ENCODE measurements around the gene PPM1F.
"Not testable (repeated sequence)": the region's sequence is repeated elsewhere in the genome, so short reads cannot be mapped to it uniquely, and the experiment has no call there.

Gene PPM1F

GRCh38 chr22:21920341-21921183 is 32.1 kb downstream of the PPM1F start:
- no peak overlapping the region for H3K9ac ChIP-seq (ENCODE audit: low read length)

GRCh38 chr22:21919526-21920307 is 32.9 kb downstream of the PPM1F start:
- Histone ChIP-seq H3K4me1 (ENCODE audit: insufficient read depth, low read length) (peaks cover 10% of the 10 kb centered on the region), H3K27me3 (ENCODE audit: control insufficient read depth in 1 of 2, insufficient read depth in 2 of 2, low read length in 2 of 2) (no peaks in the 10 kb centered on the region), H3K9ac (ENCODE audit: low read length) (no peak overlapping the region), H3K4me3 (ENCODE audit: low read depth in 1 of 2, low read length in 2 of 2) (no peak overlapping the region), H3K9me3 (ENCODE audit: low read length) (no peaks in the 10 kb centered on the region), H3K36me3 (ENCODE audit: insufficient read depth, low read length) (no peaks in the 10 kb centered on the region), H3K27ac (ENCODE audit: low read depth, low read length) (no peak overlapping the region)

More at GRCh38 chr22:21920341-21921183, 32.1 kb downstream of the PPM1F start:
- Histone ChIP-seq H3K9me3 (ENCODE audit: low read length) (no peaks in the 10 kb centered on the region), H3K36me3 (ENCODE audit: insufficient read depth, low read length) (no peaks in the 10 kb centered on the region), H3K4me3 (ENCODE audit: low read depth in 1 of 2, low read length in 2 of 2) (no peak overlapping the region), H3K27ac (ENCODE audit: low read depth, low read length) (no peak overlapping the region), H3K4me1 (ENCODE audit: insufficient read depth, low read length) (peaks cover 10% of the 10 kb centered on the region), H3K27me3 (ENCODE audit: control insufficient read depth in 1 of 2, insufficient read depth in 2 of 2, low read length in 2 of 2) (no peaks in the 10 kb centered on the region)

- Histone ChIP-seq H3K9ac (ENCODE audit: low read length) (no peak overlapping the region), H3K4me3 (ENCODE audit: low read depth in 1 of 2, low read length in 2 of 2) (no peak overlapping the region), H3K27ac (ENCODE audit: low read depth, low read length) (no peak overlapping the region), H3K4me1 (ENCODE audit: insufficient read depth, low read length) (peaks cover 10% of the 10 kb centered on the region), H3K9me3 (ENCODE audit: low read length) (no peaks in the 10 kb centered on the region), H3K27me3 (ENCODE audit: control insufficient read depth in 1 of 2, insufficient read depth in 2 of 2, low read length in 2 of 2) (no peaks in the 10 kb centered on the region), H3K36me3 (ENCODE audit: insufficient read depth, low read length) (no peaks in the 10 kb centered on the region)
Measured at GRCh38 chr22:21918466-21919185, 34.0 kb downstream of the PPM1F start.

GRCh38 chr22:21917959-21918261 is 34.7 kb downstream of the PPM1F start:
- H3K36me3 ChIP-seq (ENCODE audit: insufficient read depth, low read length), result no peaks in the 10 kb centered on the region
- H3K27me3 ChIP-seq (ENCODE audit: control insufficient read depth in 1 of 2, insufficient read depth in 2 of 2, low read length in 2 of 2), result no peaks in the 10 kb centered on the region
- no peak overlapping the region for H3K4me3 ChIP-seq (ENCODE audit: low read depth in 1 of 2, low read length in 2 of 2)
- H3K9me3 ChIP-seq (ENCODE audit: low read length), result no peaks in the 10 kb centered on the region
- H3K27ac ChIP-seq (ENCODE audit: low read depth, low read length), result no peak overlapping the region
- H3K4me1 ChIP-seq (ENCODE audit: insufficient read depth, low read length), result peaks cover 10% of the 10 kb centered on the region
- H3K9ac ChIP-seq (ENCODE audit: low read length), result no peak overlapping the region

- Histone ChIP-seq H3K27ac (ENCODE audit: low read depth, low read length) (no peak overlapping the region), H3K4me3 (ENCODE audit: low read depth in 1 of 2, low read length in 2 of 2) (no peak overlapping the region), H3K36me3 (ENCODE audit: insufficient read depth, low read length) (no peaks in the 10 kb centered on the region), H3K9ac (ENCODE audit: low read length) (no peak overlapping the region), H3K4me1 (ENCODE audit: insufficient read depth, low read length) (peaks cover 10% of the 10 kb centered on the region), H3K27me3 (ENCODE audit: control insufficient read depth in 1 of 2, insufficient read depth in 2 of 2, low read length in 2 of 2) (no peaks in the 10 kb centered on the region), H3K9me3 (ENCODE audit: low read length) (no peaks in the 10 kb centered on the region)
Measured at GRCh38 chr22:21917181-21917958, 35.3 kb downstream of the PPM1F start.

- H3K9me3 ChIP-seq (ENCODE audit: low read length), result no peaks in the 10 kb centered on the region
- H3K4me3 ChIP-seq (ENCODE audit: low read depth in 1 of 2, low read length in 2 of 2), result no peak overlapping the region
- no peak overlapping the region for H3K9ac ChIP-seq (ENCODE audit: low read length)
- H3K27ac ChIP-seq (ENCODE audit: low read depth, low read length), result no peak overlapping the region
- H3K4me1 ChIP-seq (ENCODE audit: insufficient read depth, low read length), result peaks cover 10% of the 10 kb centered on the region
- H3K36me3 ChIP-seq (ENCODE audit: insufficient read depth, low read length), result no peaks in the 10 kb centered on the region
- no peaks in the 10 kb centered on the region for H3K27me3 ChIP-seq (ENCODE audit: control insufficient read depth in 1 of 2, insufficient read depth in 2 of 2, low read length in 2 of 2)
Measured at GRCh38 chr22:21916309-21916918, 36.2 kb downstream of the PPM1F start.

- Histone ChIP-seq H3K27me3 (ENCODE audit: control insufficient read depth in 1 of 2, insufficient read depth in 2 of 2, low read length in 2 of 2) (no peaks in the 10 kb centered on the region), H3K36me3 (ENCODE audit: insufficient read depth, low read length) (no peaks in the 10 kb centered on the region), H3K9ac (ENCODE audit: low read length) (no peak overlapping the region), H3K9me3 (ENCODE audit: low read length) (no peaks in the 10 kb centered on the region), H3K27ac (ENCODE audit: low read depth, low read length) (no peak overlapping the region), H3K4me1 (ENCODE audit: insufficient read depth, low read length) (peaks cover 10% of the 10 kb centered on the region), H3K4me3 (ENCODE audit: low read depth in 1 of 2, low read length in 2 of 2) (no peak overlapping the region)
Measured at GRCh38 chr22:21915624-21916308, 36.9 kb downstream of the PPM1F start.

- H3K36me3 ChIP-seq (ENCODE audit: insufficient read depth, low read length); H3K9ac ChIP-seq (ENCODE audit: low read length); H3K4me3 ChIP-seq (ENCODE audit: low read depth in 1 of 2, low read length in 2 of 2); H3K27me3 ChIP-seq (ENCODE audit: control insufficient read depth in 1 of 2, insufficient read depth in 2 of 2, low read length in 2 of 2); H3K9me3 ChIP-seq (ENCODE audit: low read length); H3K27ac ChIP-seq (ENCODE audit: low read depth, low read length): not testable (repeated sequence)
- peaks cover 10% of the 10 kb centered on the region for H3K4me1 ChIP-seq (ENCODE audit: insufficient read depth, low read length)
Measured at GRCh38 chr22:21914033-21914642, 38.5 kb downstream of the PPM1F start.

- not testable (repeated sequence) for H3K27ac ChIP-seq (ENCODE audit: low read depth, low read length); H3K4me1 ChIP-seq (ENCODE audit: insufficient read depth, low read length); H3K4me3 ChIP-seq (ENCODE audit: low read depth in 1 of 2, low read length in 2 of 2); H3K9me3 ChIP-seq (ENCODE audit: low read length); H3K9ac ChIP-seq (ENCODE audit: low read length); H3K27me3 ChIP-seq (ENCODE audit: control insufficient read depth in 1 of 2, insufficient read depth in 2 of 2, low read length in 2 of 2); H3K36me3 ChIP-seq (ENCODE audit: insufficient read depth, low read length)
Measured at GRCh38 chr22:21910367-21910766, 42.3 kb downstream of the PPM1F start.

GRCh38 chr22:21909871-21910270 is 42.8 kb downstream of the PPM1F start:
- Histone ChIP-seq H3K9me3 (ENCODE audit: low read length) (no peaks in the 10 kb centered on the region), H3K27me3 (ENCODE audit: control insufficient read depth in 1 of 2, insufficient read depth in 2 of 2, low read length in 2 of 2) (no peaks in the 10 kb centered on the region), H3K36me3 (ENCODE audit: insufficient read depth, low read length) (no peaks in the 10 kb centered on the region), H3K27ac (ENCODE audit: low read depth, low read length) (no peak overlapping the region), H3K4me1 (ENCODE audit: insufficient read depth, low read length) (no peaks in the 10 kb centered on the region), H3K4me3 (ENCODE audit: low read depth in 1 of 2, low read length in 2 of 2) (no peak overlapping the region), H3K9ac (ENCODE audit: low read length) (no peak overlapping the region)
